Panc1 (cell line): ENCODE results near the gene MEGF10. TPM values are rescaled to one million over a fixed set of nuclear protein-coding genes. Genes with fewer than 3 reads are reported as not detected.

Experiments
- ATAC-seq: fragments of 200-7000 bp; cut with Tn5 transposase; 2 replicates; pipeline ENCODE4 v1.9.1; 2020; ENCODE audit warnings: mild to moderate bottlenecking, moderate library complexity
- BruUV-seq: library from RNA; stranded (reverse); fragments of 400-500 nt; replicated peaks from 2 replicates; lab custom pipeline; 2021; lab: Mats Ljungman, UMichigan
- CTCF ChIA-PET: fragments of 300-600 bp; sonication (Branson Sonifier 250); formaldehyde crosslinking; loops from one replicate; lab custom pipeline; 2022; ENCODE audit warnings: antibody characterized with exemption; lab: Charles Lee
- POLR2A ChIA-PET: fragments of 300-600 bp; sonication (Branson Sonifier 250); formaldehyde crosslinking; loops from one replicate; lab custom pipeline; 2022; ENCODE audit warnings: antibody characterized with exemption; lab: Charles Lee
- DNase-seq: peaks from one replicate; pipeline ENCODE4 v3.0.0-alpha.2; 2010; ENCODE audit warnings: low read depth, low spot score
- H3K27ac ChIP-seq: 2 replicates; pipeline ENCODE4 v1.5.1; 2011; ENCODE audit warnings: mild to moderate bottlenecking, low read length, inconsistent platforms
- H3K27me3 ChIP-seq: fragments of 200-500 bp; sonication (Bioruptor generic); 2 replicates; pipeline ENCODE4 v1.6.0; 2014; ENCODE audit warnings: low read length, inconsistent platforms; ENCODE audit not compliant: control insufficient read depth, insufficient read depth
- H3K36me3 ChIP-seq: fragments of 200-500 bp; sonication (Bioruptor generic); 2 replicates; pipeline ENCODE4 v1.5.1; 2014; ENCODE audit warnings: inconsistent platforms, mild to moderate bottlenecking, low read length, moderate library complexity; ENCODE audit not compliant: control insufficient read depth, insufficient read depth
- H3K4me1 ChIP-seq: 2 replicates; pipeline ENCODE4 v1.5.1; 2011; ENCODE audit warnings: inconsistent platforms, mild to moderate bottlenecking, low read length, moderate library complexity; ENCODE audit not compliant: control insufficient read depth, insufficient read depth
- H3K4me3 ChIP-seq, 2 experiments: 2 replicates each; pipeline ENCODE4 v1.5.1; 2011 to 2012; ENCODE audit warnings: low read depth in 2 of 2, low read length in 2 of 2, mild to moderate bottlenecking in 2 of 2, inconsistent platforms in 1 of 2, moderate library complexity in 1 of 2
- H3K9me3 ChIP-seq: fragments of 200-500 bp; sonication (Bioruptor generic); 2 replicates; pipeline ENCODE4 v1.5.1; 2014; ENCODE audit warnings: low read depth, mild to moderate bottlenecking, inconsistent platforms, low read length, moderate library complexity; ENCODE audit not compliant: control insufficient read depth, insufficient read depth
- CTCF ChIP-seq: fragments of 450-650 bp; IDR thresholded peaks from 2 replicates; pipeline ENCODE4 v1.5.1; 2017; ENCODE audit warnings: mild to moderate bottlenecking
- POLR2AphosphoS5 ChIP-seq: IDR thresholded peaks from 2 replicates; pipeline ENCODE4 v1.6.1; 2012; ENCODE audit warnings: mild to moderate bottlenecking, low read depth, low read length, moderate library complexity
- REST ChIP-seq, 2 experiments: IDR thresholded peaks; 2 replicates each; pipeline ENCODE4 v1.6.1; 2011 to 2012; ENCODE audit warnings: low read depth in 2 of 2, control low read depth in 1 of 2, low read length in 1 of 2, mild to moderate bottlenecking in 1 of 2, moderate library complexity in 1 of 2; ENCODE audit not compliant: insufficient read depth in 1 of 2
- SIN3A ChIP-seq: IDR thresholded peaks from 2 replicates; pipeline ENCODE4 v1.6.1; 2012; ENCODE audit warnings: low read depth, mild to moderate bottlenecking, low read length, moderate library complexity, borderline replicate concordance; ENCODE audit not compliant: insufficient read depth
- TCF7L2 ChIP-seq: IDR thresholded peaks from 2 replicates; pipeline ENCODE4 v1.6.1; 2011; ENCODE audit warnings: mild to moderate bottlenecking, low read depth, low read length, inconsistent platforms
- in situ Hi-C: cut with HindIII; loops from 2 replicates; pipeline ENCODE4 v1.10.0; 2016; ENCODE audit warnings: low sequenced_read_pairs, low pct_unique_long_range_greater_than_20kb
- intact Hi-C: fragments of 100-400 bp; cut with micrococcal nuclease; formaldehyde crosslinking; loops from one replicate; pipeline ENCODE4 v1.10.0; 2022; ENCODE audit not compliant: unreplicated experiment
- total RNA-seq: library from RNA; stranded (reverse); gene quantifications from one replicate; pipeline ENCODE4 v1.2.1, GENCODE V29; 2021; ENCODE audit not compliant: unreplicated experiment

The MEGF10 gene
- total RNA-seq, 1 experiment from 2014 or later: not detected

- BruUV-seq: no TSS peak
- DNase-seq (no peak), ATAC-seq (no peak)
- intact Hi-C loops: no loop called here
- Histone ChIP-seq H3K27me3 (no peaks in the 10 kb centered on the region), H3K4me1 (no peaks in the 10 kb centered on the region), H3K27ac (no peak overlapping the region), H3K36me3 (no peaks in the 10 kb centered on the region), H3K9me3 (no peaks in the 10 kb centered on the region), H3K4me3 (no peak overlapping the region)
- in situ Hi-C loops: no loop called here
- CTCF ChIA-PET: no interaction called here
- TF ChIP-seq POLR2AphosphoS5: no peak
- POLR2A ChIA-PET: no interaction called here
These were observed 96.0 kb downstream of the MEGF10 start for GRCh38 chr5:127386557-127386956.

- ChIA-PET CTCF (no interaction called here), POLR2A (no interaction called here)
- DNase-seq (no peak), ATAC-seq (no peak)
- H3K4me3 ChIP-seq: no peak overlapping the region
- H3K27ac ChIP-seq: no peak overlapping the region
- H3K9me3 ChIP-seq: no peaks in the 10 kb centered on the region
- peaks cover 4% of the 10 kb centered on the region for H3K27me3 ChIP-seq
- in situ Hi-C loops: no loop called here
- no TSS peak for BruUV-seq
- no peak for TF ChIP-seq REST (IDR thresholded peaks at IDR 0.05; ENCODE audit: insufficient read depth in 1 of 2, low read depth in 2 of 2, low read length in 1 of 2)
- TF ChIP-seq POLR2AphosphoS5: no peak
- no peak for TF ChIP-seq SIN3A
- TF ChIP-seq CTCF: no peak
- no peak for TF ChIP-seq TCF7L2
- H3K36me3 ChIP-seq: no peaks in the 10 kb centered on the region
- H3K4me1 ChIP-seq: no peaks in the 10 kb centered on the region
- intact Hi-C loops: no loop called here
These were observed 99.0 kb downstream of the MEGF10 start for GRCh38 chr5:127389601-127390000.

- ATAC-seq (no peak), DNase-seq (no peak)
- intact Hi-C loops (no loop called here), in situ Hi-C loops (no loop called here)
- ChIA-PET CTCF (no interaction called here), POLR2A (no interaction called here)
- Histone ChIP-seq H3K4me3 (no peak overlapping the region), H3K9me3 (no peaks in the 10 kb centered on the region), H3K36me3 (no peaks in the 10 kb centered on the region), H3K27ac (no peak overlapping the region), H3K4me1 (no peaks in the 10 kb centered on the region), H3K27me3 (peaks cover 4% of the 10 kb centered on the region)
- BruUV-seq: no TSS peak
- TF ChIP-seq POLR2AphosphoS5 (no peak), REST (IDR thresholded peaks at IDR 0.05; ENCODE audit: insufficient read depth in 1 of 2, low read depth in 2 of 2, low read length in 1 of 2) (no peak), TCF7L2 (no peak), SIN3A (no peak), CTCF (no peak)
These were observed 102.2 kb downstream of the MEGF10 start for GRCh38 chr5:127392762-127393161.
